GM23338 (cell line): ENCODE results near the gene NF1. TPM values are rescaled to one million over a fixed set of nuclear protein-coding genes. Genes with fewer than 3 reads are reported as not detected.

Experiments used
- ATAC-seq: fragments of 200-7000 bp; cut with Tn5 transposase; 3 replicates; pipeline ENCODE4 v1.9.1; 2020
- DNase-seq: peaks from one replicate; pipeline ENCODE4 v3.0.0-alpha.2; 2015; ENCODE audit warnings: low spot score
- H2AFZ ChIP-seq: fragments of 200-600 bp; sonication (generic); 2 replicates; pipeline ENCODE4 v1.8.0; 2016; ENCODE audit warnings: antibody characterized with exemption, mild to moderate bottlenecking, moderate library complexity
- H3F3A ChIP-seq: fragments of 200-600 bp; sonication (generic); replicated peaks from 2 replicates; pipeline ENCODE4 v1.8.0; 2017; ENCODE audit warnings: antibody characterized with exemption, mixed run types, low read depth
- H3K27ac ChIP-seq: fragments of 200-600 bp; sonication (generic); 2 replicates; pipeline ENCODE4 v1.6.1; 2016; ENCODE audit warnings: low read depth
- H3K27me3 ChIP-seq: fragments of 200-600 bp; sonication (generic); 2 replicates; pipeline ENCODE4 v1.8.0; 2016; ENCODE audit warnings: mild to moderate bottlenecking, mixed run types, moderate library complexity; ENCODE audit not compliant: insufficient read depth
- H3K36me3 ChIP-seq: fragments of 200-600 bp; sonication (generic); 2 replicates; pipeline ENCODE4 v1.8.0; 2016; ENCODE audit warnings: mild to moderate bottlenecking; ENCODE audit not compliant: insufficient read depth
- H3K4me1 ChIP-seq: fragments of 200-600 bp; sonication (generic); 2 replicates; pipeline ENCODE4 v1.8.0; 2016; ENCODE audit warnings: mild to moderate bottlenecking, moderate library complexity; ENCODE audit not compliant: insufficient read depth
- H3K4me2 ChIP-seq: fragments of 200-600 bp; sonication (generic); 2 replicates; pipeline ENCODE4 v1.7.1; 2017; ENCODE audit warnings: mixed run types
- H3K4me3 ChIP-seq: fragments of 200-600 bp; sonication (generic); 2 replicates; pipeline ENCODE4 v1.6.1; 2016; ENCODE audit warnings: mixed run types
- H3K79me2 ChIP-seq: fragments of 200-600 bp; sonication (generic); replicated peaks from 2 replicates; pipeline ENCODE4 v1.8.0; 2017; ENCODE audit warnings: mild to moderate bottlenecking; ENCODE audit not compliant: insufficient read depth
- H3K9me2 ChIP-seq: fragments of 200-600 bp; sonication (generic); 2 replicates; pipeline ENCODE4 v1.8.0; 2017; ENCODE audit not compliant: insufficient read depth
- H4K20me1 ChIP-seq: fragments of 200-600 bp; sonication (generic); replicated peaks from 2 replicates; pipeline ENCODE4 v1.8.0; 2017; ENCODE audit warnings: mild to moderate bottlenecking; ENCODE audit not compliant: insufficient read depth
- H3K27ac Mint-ChIP-seq: 2 replicates; pipeline ENCODE4 v1.8.0; 2020; ENCODE audit warnings: inconsistent platforms, mild to moderate bottlenecking, moderate library complexity, mixed read lengths
- H3K27me3 Mint-ChIP-seq: 3 replicates; pipeline ENCODE4 v1.8.0; 2022; ENCODE audit warnings: low read depth, mild to moderate bottlenecking, moderate library complexity, mixed read lengths, inconsistent platforms; ENCODE audit not compliant: insufficient read depth, poor library complexity
- H3K36me3 Mint-ChIP-seq: 3 replicates; pipeline ENCODE4 v1.8.0; 2021; ENCODE audit warnings: low read depth, mild to moderate bottlenecking, inconsistent platforms, moderate library complexity, mixed read lengths
- H3K4me1 Mint-ChIP-seq: 3 replicates; pipeline ENCODE4 v1.8.0; 2020; ENCODE audit warnings: mild to moderate bottlenecking, inconsistent platforms, mixed read lengths
- H3K4me3 Mint-ChIP-seq: 3 replicates; pipeline ENCODE4 v1.8.0; 2021; ENCODE audit warnings: moderate library complexity, mild to moderate bottlenecking, inconsistent platforms, mixed read lengths
- H3K9me3 Mint-ChIP-seq: 3 replicates; pipeline ENCODE4 v1.8.0; 2020; ENCODE audit warnings: moderate library complexity, mild to moderate bottlenecking, inconsistent platforms, mixed read lengths
- CREB1 ChIP-seq: fragments of 250-450 bp; sonication (Bioruptor Pico); IDR thresholded peaks from 2 replicates; pipeline ENCODE4 v1.5.0; 2020; ENCODE audit warnings: low read depth, mild to moderate bottlenecking, moderate library complexity
- ETS1 ChIP-seq: IDR thresholded peaks from 2 replicates; pipeline ENCODE4 v1.6.1; 2016; ENCODE audit warnings: antibody characterized with exemption
- EZH2 ChIP-seq: fragments of 200-600 bp; sonication (generic); IDR thresholded peaks from one replicate; pipeline ENCODE4 v1.8.0; 2017; ENCODE audit warnings: antibody characterized with exemption, mild to moderate bottlenecking, low read depth; ENCODE audit not compliant: unreplicated experiment
- NANOG ChIP-seq: IDR thresholded peaks from 2 replicates; pipeline ENCODE4 v1.6.1; 2016; ENCODE audit warnings: antibody characterized with exemption, borderline replicate concordance
- STAT1 ChIP-seq: IDR thresholded peaks from one replicate; pipeline ENCODE4 v1.6.1; 2016; ENCODE audit warnings: antibody characterized with exemption; ENCODE audit not compliant: unreplicated experiment
- ZNF114 ChIP-seq: fragments of 250-450 bp; sonication (Bioruptor Pico); IDR thresholded peaks from 2 replicates; pipeline ENCODE4 v1.5.0; 2020; ENCODE audit warnings: mild to moderate bottlenecking, moderate library complexity
- ZNF331 ChIP-seq: fragments of 250-450 bp; sonication (Bioruptor Pico); IDR thresholded peaks from 2 replicates; pipeline ENCODE4 v1.5.0; 2020; ENCODE audit warnings: low read depth, mild to moderate bottlenecking, moderate library complexity
- polyA plus RNA-seq: library from polyadenylated mRNA; unstranded; fragments of >200 nt; fragmentation: Nextera tagmentation; extraction: Ambion mirVana; gene quantifications from 2 replicates; pipeline ENCODE4 v1.2.1, GENCODE V29; 2016
- total RNA-seq: library from RNA; depleted of rRNA; stranded (reverse); fragments of >200 nt; shearing (Covaris generic); gene quantifications from 2 replicates; pipeline ENCODE4 v1.2.3, GENCODE V29; 2014
- TF ChIP-seq, protein P1 (sequence below): IDR thresholded peaks from one replicate; pipeline ENCODE4 v1.6.1; 2018; ENCODE audit warnings: antibody characterized with exemption; ENCODE audit not compliant: unreplicated experiment

Gene NF1
- total and polyA plus RNA-seq, 2 experiments from 2014 or later = 16.3 to 49.7 TPM

GRCh38 chr17:31100840-31101459, 6.2 kb downstream of the NF1 start (continued):
- no peak for TF ChIP-seq ZNF331 (CRISPR knock-in tag)
- TF ChIP-seq, protein P1, sequence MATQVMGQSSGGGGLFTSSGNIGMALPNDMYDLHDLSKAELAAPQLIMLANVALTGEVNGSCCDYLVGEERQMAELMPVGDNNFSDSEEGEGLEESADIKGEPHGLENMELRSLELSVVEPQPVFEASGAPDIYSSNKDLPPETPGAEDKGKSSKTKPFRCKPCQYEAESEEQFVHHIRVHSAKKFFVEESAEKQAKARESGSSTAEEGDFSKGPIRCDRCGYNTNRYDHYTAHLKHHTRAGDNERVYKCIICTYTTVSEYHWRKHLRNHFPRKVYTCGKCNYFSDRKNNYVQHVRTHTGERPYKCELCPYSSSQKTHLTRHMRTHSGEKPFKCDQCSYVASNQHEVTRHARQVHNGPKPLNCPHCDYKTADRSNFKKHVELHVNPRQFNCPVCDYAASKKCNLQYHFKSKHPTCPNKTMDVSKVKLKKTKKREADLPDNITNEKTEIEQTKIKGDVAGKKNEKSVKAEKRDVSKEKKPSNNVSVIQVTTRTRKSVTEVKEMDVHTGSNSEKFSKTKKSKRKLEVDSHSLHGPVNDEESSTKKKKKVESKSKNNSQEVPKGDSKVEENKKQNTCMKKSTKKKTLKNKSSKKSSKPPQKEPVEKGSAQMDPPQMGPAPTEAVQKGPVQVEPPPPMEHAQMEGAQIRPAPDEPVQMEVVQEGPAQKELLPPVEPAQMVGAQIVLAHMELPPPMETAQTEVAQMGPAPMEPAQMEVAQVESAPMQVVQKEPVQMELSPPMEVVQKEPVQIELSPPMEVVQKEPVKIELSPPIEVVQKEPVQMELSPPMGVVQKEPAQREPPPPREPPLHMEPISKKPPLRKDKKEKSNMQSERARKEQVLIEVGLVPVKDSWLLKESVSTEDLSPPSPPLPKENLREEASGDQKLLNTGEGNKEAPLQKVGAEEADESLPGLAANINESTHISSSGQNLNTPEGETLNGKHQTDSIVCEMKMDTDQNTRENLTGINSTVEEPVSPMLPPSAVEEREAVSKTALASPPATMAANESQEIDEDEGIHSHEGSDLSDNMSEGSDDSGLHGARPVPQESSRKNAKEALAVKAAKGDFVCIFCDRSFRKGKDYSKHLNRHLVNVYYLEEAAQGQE = no peak
- TF ChIP-seq NANOG = no peak
- no peak for TF ChIP-seq ZNF114 (CRISPR knock-in tag)
- TF ChIP-seq EZH2 = no peak
- no peak for TF ChIP-seq ETS1
- TF ChIP-seq CREB1 (CRISPR knock-in tag) = no peak

- H3K4me2 ChIP-seq = no peak overlapping the region
- no peaks in the 10 kb centered on the region for H3K27me3 ChIP-seq
- peaks cover 8% of the 10 kb centered on the region for H3K4me1 ChIP-seq
- H3K9me3 Mint-ChIP-seq = no peaks in the 10 kb centered on the region; the same call in 1 of the 3 replicates
- TF ChIP-seq ZNF331 (CRISPR knock-in tag) (no peak), STAT1 (no peak), ETS1 (no peak)
- 0 out of 2 replicates have a peak, but pooled peaks cover 4% of the 10 kb centered on the region for H4K20me1 ChIP-seq
- H3K27ac Mint-ChIP-seq = no peak overlapping the region
- no peak overlapping the region for H3K27ac ChIP-seq
- H3K9me2 ChIP-seq = no peaks in the 10 kb centered on the region
- ATAC-seq (no peak), DNase-seq (no peak)
- H3K4me1 Mint-ChIP-seq = peaks cover 11% of the 10 kb centered on the region
- no peak overlapping the region for H3K4me3 ChIP-seq
- H2AFZ ChIP-seq = no peak overlapping the region
- H3K79me2 ChIP-seq = peaks cover 99% of the 10 kb centered on the region
- H3K36me3 ChIP-seq = no peaks in the 10 kb centered on the region
- H3F3A ChIP-seq = no peaks in the 10 kb centered on the region
- no peaks in the 10 kb centered on the region for H3K27me3 Mint-ChIP-seq
- no peaks in the 10 kb centered on the region for H3K36me3 Mint-ChIP-seq
- no peak overlapping the region for H3K4me3 Mint-ChIP-seq
These were observed 7.2 kb downstream of the NF1 start for GRCh38 chr17:31101943-31102342.
